ENCODE data around the gene TRAF3.
A peak's percentile ranks its signal among the peaks of the same experiment; 100 is the strongest.

TRAF3 gene, protein sequence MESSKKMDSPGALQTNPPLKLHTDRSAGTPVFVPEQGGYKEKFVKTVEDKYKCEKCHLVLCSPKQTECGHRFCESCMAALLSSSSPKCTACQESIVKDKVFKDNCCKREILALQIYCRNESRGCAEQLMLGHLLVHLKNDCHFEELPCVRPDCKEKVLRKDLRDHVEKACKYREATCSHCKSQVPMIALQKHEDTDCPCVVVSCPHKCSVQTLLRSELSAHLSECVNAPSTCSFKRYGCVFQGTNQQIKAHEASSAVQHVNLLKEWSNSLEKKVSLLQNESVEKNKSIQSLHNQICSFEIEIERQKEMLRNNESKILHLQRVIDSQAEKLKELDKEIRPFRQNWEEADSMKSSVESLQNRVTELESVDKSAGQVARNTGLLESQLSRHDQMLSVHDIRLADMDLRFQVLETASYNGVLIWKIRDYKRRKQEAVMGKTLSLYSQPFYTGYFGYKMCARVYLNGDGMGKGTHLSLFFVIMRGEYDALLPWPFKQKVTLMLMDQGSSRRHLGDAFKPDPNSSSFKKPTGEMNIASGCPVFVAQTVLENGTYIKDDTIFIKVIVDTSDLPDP

DNA sequence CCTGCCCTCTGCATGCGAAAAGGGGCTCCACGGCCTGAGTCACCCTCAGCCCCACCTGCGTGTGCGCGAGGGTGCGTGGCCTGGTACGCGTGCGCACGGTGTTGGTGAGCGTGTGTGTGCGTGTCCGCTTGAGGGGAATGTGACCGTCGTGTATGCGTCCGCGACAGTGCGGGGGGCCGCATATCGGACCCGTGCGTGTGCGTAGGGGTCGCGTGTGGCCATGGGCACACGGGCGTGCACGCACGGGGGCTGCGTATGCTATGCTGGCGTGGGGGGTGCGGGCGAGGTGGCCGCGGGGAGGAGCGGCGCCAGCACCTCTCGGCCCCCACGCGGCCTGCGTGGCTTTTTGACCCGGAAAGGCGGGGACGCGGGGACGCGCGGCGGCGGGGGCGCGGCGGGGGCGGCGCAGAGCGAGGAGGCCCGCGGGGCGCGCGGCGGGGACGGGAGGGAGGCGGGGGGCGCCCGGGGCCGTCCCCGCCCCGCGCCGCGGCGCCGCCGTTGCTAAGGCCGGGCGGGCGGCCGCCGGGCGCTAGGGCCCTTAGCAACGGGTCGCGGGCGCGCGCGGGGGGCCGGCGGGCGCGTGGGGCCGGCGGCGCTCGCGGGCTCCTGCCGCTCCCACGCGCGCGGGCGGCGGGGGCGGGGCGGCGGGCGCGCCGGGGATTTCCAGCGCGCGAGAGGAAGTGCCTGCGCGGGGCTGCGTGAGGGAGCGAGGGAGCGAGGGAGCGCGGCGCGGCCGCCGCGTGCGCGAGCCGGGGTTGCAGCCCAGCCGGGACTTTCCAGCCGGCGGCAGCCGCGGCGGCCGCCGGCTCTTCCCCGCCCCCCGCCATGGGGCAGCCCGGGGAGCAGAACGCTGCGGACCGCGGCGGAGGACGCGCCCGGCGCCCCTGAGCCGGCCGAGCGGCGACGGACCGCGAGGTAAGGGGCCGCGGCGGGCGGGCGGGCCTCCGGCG is at the start of gene TRAF3:
TSS of gene TRAF3 (plus strand) at position 689 of the 950 bp plus-strand sequence. CDS start 92,753 bp downstream, outside the sequence.
- DNase-seq: no peak

DNA sequence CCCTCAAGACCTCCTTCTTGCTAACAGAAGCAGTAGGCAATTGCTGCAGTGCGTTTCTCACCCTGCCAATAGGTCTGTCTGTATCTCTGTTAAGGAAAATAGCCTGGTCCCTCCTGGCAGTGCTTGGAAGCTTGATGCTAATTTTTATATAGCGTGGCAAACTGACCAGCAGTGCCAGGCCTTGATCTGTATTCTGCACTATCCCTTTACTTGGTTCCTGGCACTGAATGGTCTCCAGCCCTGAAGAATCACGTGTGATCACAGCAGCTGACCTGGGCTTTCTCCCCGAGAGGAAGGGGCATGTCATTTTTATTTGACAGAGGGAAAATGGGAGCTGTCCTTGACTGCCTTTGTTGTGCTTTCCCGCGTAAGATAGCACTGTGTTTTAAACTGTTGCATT is 48.7 kb upstream of the TRAF3 start:
- no peak for DNase-seq

DNA sequence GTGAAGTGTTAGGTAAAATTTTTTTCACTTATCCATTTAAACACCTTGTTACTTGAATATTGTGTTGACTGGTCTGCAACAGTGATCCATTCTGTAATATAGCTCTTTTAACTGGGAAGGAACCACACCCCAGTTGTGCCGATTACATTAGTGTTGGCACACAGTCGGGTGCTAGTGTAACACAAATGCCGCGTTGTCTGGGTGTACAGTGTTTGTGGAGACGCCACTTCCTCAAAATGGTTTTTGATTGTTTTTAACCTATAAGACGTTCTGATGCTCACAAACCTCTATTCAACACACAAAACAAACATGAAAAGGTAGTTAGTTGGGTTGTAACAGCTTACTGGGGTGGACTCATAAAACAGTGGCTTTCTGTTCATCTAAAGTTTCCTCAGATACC is 48.0 kb upstream of the TRAF3 start:
- no peak for DNase-seq

DNA sequence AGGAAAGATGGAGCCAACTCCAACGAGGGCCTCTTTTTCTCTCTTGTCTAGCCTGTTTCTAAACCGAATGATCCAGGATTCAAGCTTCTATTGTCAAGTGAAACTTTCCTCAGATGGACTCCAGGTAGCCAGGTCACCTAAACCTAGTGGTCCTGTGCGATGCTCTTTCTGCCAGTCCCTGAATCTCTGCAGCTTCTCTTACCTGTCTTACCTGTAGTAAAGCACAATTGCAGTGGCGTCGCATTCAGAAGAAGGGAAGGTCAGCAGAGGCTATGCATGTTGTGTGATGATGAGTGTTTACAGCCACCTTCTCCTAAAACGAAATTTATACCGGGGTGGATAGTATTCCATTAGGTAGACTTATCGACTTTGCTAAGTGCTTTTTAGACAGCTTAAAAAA is 47.4 kb upstream of the TRAF3 start:
- no peak for DNase-seq

DNA sequence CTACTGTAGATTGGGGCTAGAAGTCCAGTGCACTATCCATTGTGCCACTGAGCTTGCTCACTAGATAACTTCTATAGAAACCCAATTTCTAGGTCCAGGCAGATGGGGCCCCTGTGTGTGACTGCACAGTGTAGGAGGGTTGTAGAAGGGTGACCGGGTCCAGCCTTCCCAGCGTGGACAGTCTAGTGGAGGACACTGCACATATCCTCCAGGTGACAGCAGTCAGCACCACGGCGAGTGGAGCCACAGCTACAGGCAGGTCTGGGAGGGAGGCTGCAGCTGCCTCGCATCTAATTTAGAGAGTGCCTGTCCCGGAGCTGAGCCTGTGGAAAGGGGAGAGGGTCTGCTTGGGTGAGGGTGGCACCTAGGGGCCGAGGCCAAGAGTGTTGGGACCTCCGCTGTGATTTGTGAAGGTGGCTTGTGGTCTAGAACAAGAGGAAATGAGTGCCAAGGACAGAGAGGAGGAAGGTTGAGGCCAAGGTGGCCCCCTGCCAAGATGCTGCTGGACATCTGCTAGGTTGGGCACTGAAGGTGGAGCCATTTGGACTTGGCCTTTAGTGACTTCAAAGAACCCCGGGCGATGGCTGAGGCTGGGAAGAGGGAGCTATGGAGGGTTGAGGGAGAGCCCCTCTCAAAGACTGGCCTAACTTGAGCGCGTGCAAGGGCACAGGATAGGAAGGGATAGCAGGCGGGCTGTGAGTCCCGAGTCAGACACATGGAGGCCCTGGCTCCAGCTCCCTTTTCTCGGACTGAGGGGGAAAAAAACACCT is 46.0 kb upstream of the TRAF3 start:
- DNase-seq: no peak

DNA sequence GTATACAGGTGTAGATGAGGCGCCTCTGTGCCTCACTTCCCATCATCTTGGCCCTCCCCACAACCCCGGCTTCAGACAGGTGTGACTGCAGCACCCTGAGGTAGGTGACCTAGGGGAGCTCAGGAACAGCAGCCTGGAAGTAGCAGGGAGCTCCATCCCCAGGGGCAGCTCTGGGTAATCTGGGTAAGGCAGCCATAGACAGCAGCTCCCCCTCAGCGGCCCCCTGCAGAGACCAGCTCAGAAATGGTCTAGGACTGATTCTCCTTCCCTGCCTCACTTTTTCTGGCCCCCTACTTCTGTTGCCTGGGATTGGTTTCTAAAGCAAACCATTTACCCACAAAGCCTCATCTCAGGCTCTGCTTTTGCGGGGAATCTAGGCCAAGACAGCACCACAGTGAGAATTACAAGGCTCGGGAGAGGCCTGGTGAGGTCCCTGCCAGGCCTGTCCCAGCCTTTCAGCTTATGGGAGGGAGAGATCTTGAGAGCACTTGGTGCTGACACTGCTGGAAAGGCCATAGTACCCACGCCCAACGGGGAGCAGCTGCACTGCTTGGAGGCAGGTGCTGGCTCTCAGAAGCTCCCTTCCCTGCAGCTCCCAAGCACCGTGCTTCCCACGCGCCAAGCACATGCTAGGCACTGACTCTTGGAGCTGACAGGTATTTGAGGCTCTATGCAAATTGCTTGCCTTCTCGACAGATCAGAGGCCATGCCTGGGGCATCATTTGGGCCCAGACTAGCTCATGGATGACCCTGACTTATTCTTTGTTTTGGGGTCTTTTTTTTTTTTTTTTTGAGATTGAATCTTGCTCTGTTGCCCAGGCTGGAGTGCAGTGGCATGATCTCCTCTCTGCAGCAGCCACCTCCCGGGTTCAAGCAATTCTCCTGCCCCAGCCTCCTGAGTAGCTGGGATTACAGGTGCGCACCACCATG is 45.1 kb upstream of the TRAF3 start:
- DNase-seq: no peak

DNA sequence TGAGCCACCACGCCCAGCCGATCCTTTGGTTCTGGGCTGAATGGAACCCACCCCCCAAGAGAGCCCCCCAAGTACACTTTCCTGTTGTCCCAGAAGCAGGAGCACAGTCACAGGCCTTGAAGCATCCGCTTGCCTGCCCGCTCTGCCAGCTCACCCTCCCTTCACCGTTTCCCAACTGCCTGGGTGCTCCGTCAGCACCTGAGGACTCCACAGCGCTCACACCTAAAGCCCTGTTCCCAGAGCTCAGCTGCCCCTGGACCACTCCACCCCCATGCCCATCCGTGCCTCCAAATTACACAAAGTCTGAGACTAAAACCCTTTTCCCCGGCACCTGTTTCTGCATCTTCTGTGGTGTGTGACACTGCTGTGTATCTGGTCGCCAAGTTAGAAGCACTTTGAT is 44.3 kb upstream of the TRAF3 start:
- no peak for DNase-seq

DNA sequence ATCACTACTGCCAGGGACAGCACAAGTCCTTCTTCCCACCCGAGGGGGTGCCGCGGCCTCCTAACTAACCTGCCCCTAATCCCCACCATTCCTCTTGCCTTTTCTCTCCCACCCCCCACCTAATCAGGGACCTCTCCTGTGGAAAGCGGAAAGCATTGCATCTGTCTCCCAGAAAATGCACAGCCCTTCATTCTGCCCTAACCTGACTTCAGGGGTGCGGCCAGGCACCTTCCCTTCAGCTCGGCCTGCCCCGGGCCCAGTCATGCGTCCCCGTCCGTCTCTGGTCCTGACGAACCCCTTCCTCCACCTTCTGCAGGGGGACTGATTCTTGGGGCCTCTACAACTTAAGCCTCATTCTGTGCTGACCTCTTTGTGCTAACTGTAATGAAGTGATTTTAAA is 43.9 kb upstream of the TRAF3 start:
- DNase-seq: no peak

DNA sequence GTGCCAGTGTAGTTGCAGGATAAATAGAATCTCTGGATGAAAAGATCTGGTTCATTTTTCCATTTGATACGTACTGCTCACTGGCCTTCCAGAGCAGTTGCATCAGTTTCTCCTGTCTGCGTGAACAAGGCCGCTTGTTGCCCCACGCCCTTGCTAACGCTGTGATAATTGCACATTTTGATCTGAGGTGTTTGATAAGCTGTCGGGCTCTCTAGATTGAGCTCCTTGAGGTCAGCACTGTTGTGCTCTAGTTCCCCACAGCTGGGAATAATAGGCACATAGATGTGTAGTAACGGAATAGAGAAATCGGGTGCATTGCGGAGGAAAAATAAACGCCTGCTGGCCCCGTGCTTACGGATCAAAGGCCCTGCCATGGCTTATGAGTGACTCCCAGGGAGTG is 42.8 kb upstream of the TRAF3 start:
- DNase-seq: no peak

DNA sequence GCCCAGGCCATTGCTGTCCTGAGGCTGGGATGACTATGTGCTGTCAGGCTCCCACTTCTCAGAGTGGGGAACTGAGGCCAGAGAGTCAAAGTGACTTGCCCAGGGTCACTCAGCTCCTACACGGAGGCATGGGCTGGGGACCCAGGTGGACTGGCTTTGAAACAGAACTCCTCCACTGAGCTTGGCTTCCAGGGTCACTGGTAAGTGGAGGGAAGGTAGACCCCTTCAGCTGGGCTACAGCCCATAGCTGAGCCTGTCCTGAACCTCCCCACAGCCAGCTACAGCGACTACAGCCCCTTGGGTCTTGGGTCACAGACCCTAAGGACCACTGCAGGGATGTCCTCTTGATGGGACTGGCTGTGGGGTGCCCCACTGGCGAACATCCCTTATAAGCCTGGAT is 40.3 kb upstream of the TRAF3 start:
- DNase-seq: no peak

DNA sequence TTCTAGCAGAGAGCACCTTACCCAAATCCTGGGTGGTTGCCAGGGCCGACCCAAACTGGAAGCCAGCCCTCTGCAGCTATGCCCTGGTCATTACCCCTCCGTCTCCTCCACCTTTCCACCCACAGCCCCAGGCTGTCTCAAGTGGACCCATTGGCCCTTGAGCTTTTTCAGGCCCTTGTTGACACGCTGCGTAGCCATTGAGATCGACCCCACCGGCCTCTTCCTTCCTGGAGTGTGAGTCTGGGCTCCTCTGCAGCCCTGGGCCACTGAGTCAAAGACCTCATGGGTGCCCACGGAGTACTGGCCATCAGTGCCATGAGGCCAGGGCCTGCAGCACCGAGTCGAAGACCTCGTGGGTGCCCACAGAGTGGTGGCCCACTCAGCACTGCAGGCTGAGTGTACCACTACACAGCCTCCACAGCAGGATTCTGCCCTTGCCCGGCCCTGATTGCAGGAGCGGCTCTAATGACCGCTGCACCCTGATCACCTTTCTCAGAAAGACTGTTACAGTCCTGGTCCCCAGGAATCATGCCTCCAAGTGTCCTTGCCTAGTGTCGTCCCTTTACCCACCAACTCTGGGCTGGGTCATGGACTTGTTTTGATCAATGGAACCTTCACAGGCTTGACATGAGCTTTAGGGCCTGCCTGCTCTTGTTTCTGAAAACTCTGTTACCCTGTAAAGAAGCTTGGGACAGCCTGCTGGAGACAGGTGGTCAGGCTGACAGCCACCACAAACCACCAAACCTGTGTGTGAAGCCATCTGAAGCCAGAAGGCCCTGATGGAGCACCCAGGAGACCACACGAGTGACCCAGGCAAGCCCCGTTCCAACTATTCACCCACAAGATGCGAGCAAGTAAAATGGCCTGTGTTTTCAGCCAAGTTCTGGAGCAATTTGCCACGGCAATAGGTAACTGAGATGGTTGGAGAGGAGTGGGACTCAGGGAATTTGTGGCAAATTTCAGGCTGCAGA is 39.6 kb upstream of the TRAF3 start:
- no peak for DNase-seq

DNA sequence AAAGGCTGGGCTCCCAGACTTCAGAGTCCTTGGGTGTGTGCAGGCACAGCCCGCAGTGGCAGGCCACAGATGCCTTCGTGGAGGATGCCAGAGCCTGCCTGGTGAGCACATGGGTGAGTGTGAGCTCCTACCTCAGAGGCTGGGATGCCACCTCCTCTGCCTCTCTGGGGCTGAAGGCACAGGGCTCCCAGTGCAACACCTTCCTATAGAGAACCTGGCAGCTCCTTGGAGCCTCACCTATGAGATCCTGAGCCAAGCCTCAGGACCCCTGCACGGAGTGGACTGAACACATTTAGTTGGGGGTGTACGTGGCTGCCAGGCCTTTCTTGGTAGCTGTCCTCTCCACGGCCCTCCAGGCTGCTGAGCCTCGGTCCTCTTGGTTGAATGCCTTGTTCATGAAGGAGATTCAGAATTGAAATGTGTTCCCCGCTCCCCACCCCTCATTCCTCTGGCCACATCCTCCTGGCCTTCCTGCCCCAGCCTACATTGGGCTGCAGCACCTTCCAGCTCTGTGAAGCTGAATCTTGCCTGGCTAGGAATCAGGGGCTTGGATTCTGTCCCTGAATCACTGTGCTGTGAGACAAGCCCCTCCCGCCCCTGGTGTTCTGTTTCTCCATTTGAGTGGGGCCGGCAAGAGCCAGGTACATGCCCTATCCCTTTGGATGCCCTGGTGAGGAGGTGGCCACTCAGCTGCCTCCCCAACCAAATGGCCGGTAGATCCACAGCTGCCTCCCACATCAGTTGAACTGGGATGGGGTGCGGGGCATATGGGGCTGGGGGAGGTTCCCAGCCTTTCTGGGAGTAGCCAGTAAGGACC is 38.7 kb upstream of the TRAF3 start:
- DNase-seq: no peak

DNA sequence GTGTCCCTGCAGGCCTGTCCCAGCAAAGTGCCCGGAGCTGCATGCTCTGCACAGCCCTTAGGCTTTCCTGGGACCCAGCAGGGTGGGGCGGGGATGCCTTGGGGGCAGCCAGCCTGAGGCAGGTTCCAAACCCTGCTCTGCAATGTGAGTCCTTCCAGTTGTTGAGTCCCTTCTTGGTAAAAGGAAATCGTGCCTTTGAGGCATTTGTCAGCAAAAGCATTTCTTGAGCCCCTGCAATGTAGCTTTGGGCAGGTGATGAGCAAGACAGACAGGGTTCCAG is 38.1 kb upstream of the TRAF3 start:
- no peak for DNase-seq

DNA sequence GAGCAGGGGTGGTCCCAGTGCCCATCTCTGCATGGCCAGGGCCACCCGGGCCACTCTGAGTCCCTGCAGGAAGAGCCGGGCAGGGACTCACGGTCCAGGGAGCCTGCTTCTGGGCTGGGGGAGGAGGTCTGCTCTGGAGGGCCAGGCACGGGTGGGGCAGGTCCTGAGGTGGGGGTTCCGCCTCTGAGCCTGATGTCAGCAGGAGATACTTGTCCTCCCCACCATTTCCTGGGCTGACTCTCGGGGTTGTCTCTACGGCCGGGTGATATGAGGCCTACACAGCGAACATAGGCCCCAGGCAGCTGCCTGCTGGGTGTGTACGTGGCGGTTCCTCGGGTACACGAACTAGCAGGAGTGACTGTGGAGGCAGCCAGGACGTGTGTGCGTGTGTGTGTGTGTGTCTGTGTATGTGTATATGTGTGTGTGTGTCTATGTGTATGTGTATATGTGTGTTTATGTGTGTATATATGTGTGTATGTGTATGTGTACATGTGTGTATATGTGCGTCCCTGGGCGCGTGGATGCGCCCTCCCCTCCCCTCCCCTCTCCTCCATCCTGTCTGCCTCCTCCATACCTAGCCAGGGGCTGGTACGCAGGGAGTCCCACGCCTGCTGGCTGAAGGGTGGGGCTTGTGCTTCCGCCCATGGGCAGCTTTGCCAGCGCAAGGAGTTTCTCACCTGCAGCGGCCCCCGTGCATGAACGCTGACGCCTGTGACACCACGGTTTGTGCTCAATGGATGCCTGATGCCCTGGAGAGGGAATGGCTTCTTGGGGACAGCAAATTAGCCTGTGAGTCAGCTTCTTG is 30.4 kb upstream of the TRAF3 start:
- DNase-seq: no peak

DNA sequence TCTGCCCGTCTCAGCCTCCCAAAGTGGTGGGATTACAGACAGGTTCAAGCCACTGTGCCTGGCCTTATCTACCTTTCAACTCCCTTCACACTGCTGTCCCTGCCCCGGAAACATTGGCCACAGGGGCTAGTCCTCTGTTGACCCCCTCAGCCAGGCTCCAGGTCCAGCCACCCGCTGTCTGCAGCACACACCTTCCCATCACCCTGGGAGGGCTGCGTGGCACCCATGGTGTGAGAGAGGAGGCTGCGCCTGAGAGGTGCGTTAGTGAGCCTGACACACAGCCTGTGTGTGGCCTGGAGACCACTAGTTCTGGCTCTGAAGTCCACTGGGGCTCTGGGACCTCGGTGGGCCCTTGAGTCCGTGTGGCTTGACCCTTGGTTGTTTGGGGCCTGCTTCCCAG is 28.4 kb upstream of the TRAF3 start:
- no peak for DNase-seq

DNA sequence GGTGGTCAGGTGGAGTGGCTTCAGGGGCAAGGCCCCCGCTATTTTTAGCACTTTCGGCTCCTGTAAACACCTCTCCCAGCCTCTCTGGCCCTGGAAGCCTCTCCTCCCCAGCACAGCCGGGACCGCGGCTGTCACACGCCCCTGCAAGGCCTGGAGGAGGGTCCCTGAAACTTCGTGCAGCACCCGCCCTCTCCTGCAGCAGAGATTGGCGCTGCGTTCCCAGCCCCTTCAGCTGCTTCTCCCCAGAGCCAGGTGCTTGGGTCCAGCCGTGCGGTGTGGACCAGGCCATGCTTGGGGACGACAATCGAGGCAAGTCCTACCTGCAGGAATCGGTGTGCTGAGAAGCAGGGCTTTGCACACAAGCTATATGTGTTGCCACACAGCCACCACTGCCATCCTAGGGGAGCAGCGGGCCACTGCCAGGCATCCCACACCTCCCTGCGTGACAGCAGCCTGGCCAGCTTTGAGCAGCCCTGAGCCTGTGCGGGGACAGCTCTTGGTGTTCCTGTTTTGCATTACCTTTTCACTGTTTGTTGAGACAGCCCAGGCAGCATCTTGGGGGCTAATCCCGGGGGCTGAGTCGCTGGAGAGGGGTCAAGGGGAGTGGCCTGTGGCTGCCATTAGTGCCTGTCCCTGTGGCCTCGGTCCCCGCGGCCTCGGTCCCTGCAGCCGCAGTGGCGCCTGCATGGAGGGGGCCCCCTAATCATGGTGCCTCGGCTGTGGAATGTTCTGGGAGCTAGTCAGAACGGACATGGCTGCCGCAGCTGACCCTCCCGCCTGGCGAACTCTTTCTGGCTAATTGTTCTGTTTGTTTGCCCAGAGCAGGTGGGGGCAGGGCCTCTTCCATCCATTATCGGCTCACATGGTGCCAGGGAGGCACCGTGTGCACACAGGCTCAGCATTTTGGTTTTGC is 27.6 kb upstream of the TRAF3 start:
- DNase-seq: peak; percentile 85

DNA sequence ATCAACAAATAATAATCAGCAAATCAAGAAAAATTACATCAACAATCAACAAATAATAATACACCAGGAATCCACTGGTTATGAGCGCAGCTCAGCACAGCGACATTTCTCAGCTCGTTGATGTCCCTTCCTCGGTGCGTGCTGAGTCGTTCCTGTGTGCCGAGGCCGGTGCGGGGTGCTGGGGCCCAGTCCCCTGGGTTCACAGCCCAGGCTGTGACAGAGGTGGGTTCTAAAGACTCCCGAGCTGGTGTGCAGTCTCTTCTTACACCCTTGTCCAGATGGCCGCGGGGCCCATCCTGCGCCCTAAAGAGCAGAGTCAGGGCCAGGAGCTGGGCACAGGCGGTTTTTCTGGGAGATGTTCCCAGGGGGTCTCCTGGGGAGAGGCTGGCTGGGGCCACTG is 26.9 kb upstream of the TRAF3 start:
- no peak for DNase-seq

DNA sequence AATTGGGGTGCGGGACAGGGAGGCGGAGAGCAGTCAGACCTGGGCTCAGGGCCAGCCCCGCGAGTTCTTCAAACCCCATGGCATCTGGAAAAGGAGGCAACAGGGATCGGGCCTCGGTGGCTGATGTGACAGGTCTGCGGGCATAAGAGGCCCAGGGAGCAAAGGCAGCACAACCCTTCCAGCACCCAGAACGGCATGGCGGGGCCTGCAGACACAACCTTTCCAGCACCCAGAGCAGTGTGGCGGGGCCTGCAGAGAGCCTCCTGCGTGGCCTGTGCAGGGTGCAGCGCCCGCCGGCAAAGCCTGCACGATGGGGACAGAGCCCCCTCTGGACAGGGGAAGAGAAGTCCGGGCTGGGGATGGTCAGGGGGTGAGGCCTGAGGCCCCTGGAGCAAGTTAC is 26.2 kb upstream of the TRAF3 start:
- DNase-seq: no peak
